ENCODE measurements around the gene HOMER2.

HOMER2 gene

GRCh38 chr15:82935382-82935781 is 17.1 kb downstream of the HOMER2 start:
- no peaks in the 10 kb centered on the region for H3K36me3 ChIP-seq (ENCODE audit: control insufficient read depth, insufficient read depth, low read length)
- no peak overlapping the region for H3K4me3 ChIP-seq (replicated peaks; ENCODE audit: low read depth, low read length)
- no peaks in the 10 kb centered on the region; the same call in none of the 2 replicates for H3K27me3 ChIP-seq (replicated peaks; ENCODE audit: control insufficient read depth, insufficient read depth, low read length)
- no peak for DNase-seq (ENCODE audit: extremely low read depth, insufficient read length)
- TF ChIP-seq CTCF (IDR thresholded peaks at IDR 0.05; ENCODE audit: insufficient read depth, low read length, poor library complexity, severe bottlenecking), result no peak

GRCh38 chr15:82934100-82934880 is 18.2 kb downstream of the HOMER2 start:
- no peak overlapping the region for H3K4me3 ChIP-seq (replicated peaks; ENCODE audit: low read depth, low read length)
- no peak for TF ChIP-seq CTCF (IDR thresholded peaks at IDR 0.05; ENCODE audit: insufficient read depth, low read length, poor library complexity, severe bottlenecking)
- no peaks in the 10 kb centered on the region for H3K36me3 ChIP-seq (ENCODE audit: control insufficient read depth, insufficient read depth, low read length)

GRCh38 chr15:82933576-82933975 is 18.9 kb downstream of the HOMER2 start:
- no peak for DNase-seq (ENCODE audit: extremely low read depth, insufficient read length)
- H3K27me3 ChIP-seq (replicated peaks; ENCODE audit: control insufficient read depth, insufficient read depth, low read length), result no peaks in the 10 kb centered on the region; the same call in none of the 2 replicates
- no peak for TF ChIP-seq CTCF (IDR thresholded peaks at IDR 0.05; ENCODE audit: insufficient read depth, low read length, poor library complexity, severe bottlenecking)
- no peaks in the 10 kb centered on the region for H3K36me3 ChIP-seq (ENCODE audit: control insufficient read depth, insufficient read depth, low read length)
- no peak overlapping the region for H3K4me3 ChIP-seq (replicated peaks; ENCODE audit: low read depth, low read length)

More at GRCh38 chr15:82934100-82934880, 18.2 kb downstream of the HOMER2 start:
- H3K27me3 ChIP-seq (replicated peaks; ENCODE audit: control insufficient read depth, insufficient read depth, low read length), result no peaks in the 10 kb centered on the region; the same call in none of the 2 replicates
- no peak for DNase-seq (ENCODE audit: extremely low read depth, insufficient read length)

GRCh38 chr15:82931221-82931620 is 21.3 kb downstream of the HOMER2 start:
- Histone ChIP-seq H3K4me3 (replicated peaks; ENCODE audit: low read depth, low read length) (no peak overlapping the region), H3K36me3 (ENCODE audit: control insufficient read depth, insufficient read depth, low read length) (no peaks in the 10 kb centered on the region), H3K27me3 (replicated peaks; ENCODE audit: control insufficient read depth, insufficient read depth, low read length) (no peaks in the 10 kb centered on the region; the same call in 1 of the 2 replicates)
- no peak for TF ChIP-seq CTCF (IDR thresholded peaks at IDR 0.05; ENCODE audit: insufficient read depth, low read length, poor library complexity, severe bottlenecking)
- DNase-seq (ENCODE audit: extremely low read depth, insufficient read length), result no peak

GRCh38 chr15:82930461-82930860 is 22.1 kb downstream of the HOMER2 start:
- TF ChIP-seq CTCF (IDR thresholded peaks at IDR 0.05; ENCODE audit: insufficient read depth, low read length, poor library complexity, severe bottlenecking), result no peak
- Histone ChIP-seq H3K27me3 (replicated peaks; ENCODE audit: control insufficient read depth, insufficient read depth, low read length) (no peaks in the 10 kb centered on the region; the same call in 1 of the 2 replicates), H3K36me3 (ENCODE audit: control insufficient read depth, insufficient read depth, low read length) (no peaks in the 10 kb centered on the region), H3K4me3 (replicated peaks; ENCODE audit: low read depth, low read length) (no peak overlapping the region)
- no peak for DNase-seq (ENCODE audit: extremely low read depth, insufficient read length)
